GM06990 (cell line): ENCODE data around the gene DNAJC30.

Source experiments
- DNase-seq: peaks from one replicate; pipeline ENCODE4 v3.0.0-alpha.2; 2011; ENCODE audit not compliant: insufficient read length; ENCODE audit errors: extremely low read depth
- H3K27me3 ChIP-seq: replicated peaks from 2 replicates; pipeline ENCODE4 v1.6.0; 2011; ENCODE audit warnings: low read length; ENCODE audit not compliant: control insufficient read depth, insufficient read depth
- H3K36me3 ChIP-seq: 2 replicates; pipeline ENCODE4 v1.5.1; 2011; ENCODE audit warnings: low read length; ENCODE audit not compliant: control insufficient read depth, insufficient read depth
- H3K4me3 ChIP-seq: replicated peaks from 2 replicates; pipeline ENCODE4 v1.5.1; 2011; ENCODE audit warnings: low read depth, mild to moderate bottlenecking, control low read depth, low read length
- CTCF ChIP-seq: IDR thresholded peaks from 2 replicates; pipeline ENCODE4 v1.5.1; 2011; ENCODE audit warnings: low read length, control low read depth, mild to moderate bottlenecking, inconsistent platforms; ENCODE audit not compliant: insufficient read depth, poor library complexity, severe bottlenecking

DNAJC30 gene

GRCh38 chr7:73652541-73652949 is 30.7 kb downstream of the DNAJC30 start:
- no peaks in the 10 kb centered on the region for H3K27me3 ChIP-seq
- no peak overlapping the region for H3K4me3 ChIP-seq
- no peak for DNase-seq
- no peak for TF ChIP-seq CTCF
- no peaks in the 10 kb centered on the region for H3K36me3 ChIP-seq

DNA sequence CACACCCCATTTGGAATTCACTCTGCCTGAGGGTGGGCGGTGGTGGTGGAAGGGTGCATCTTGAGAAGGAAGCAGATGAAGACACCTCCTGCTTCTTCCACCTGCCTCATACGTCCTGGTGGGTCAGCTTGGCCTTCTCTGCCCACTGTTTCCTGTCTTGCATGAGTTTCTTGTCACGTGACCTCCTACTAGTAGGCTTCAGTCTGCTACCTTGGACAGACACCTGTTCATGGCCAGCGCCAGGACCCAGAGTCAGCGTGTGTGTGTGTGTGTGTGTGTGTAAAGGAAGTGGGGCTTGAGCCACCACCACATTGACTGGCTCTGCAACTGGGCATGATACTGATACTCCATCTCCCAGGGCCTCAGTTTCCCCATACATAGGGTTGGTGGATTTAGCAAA is 32.7 kb downstream of the DNAJC30 start:
- H3K36me3 ChIP-seq, result no peaks in the 10 kb centered on the region
- H3K27me3 ChIP-seq, result no peaks in the 10 kb centered on the region; the same call in 1 of the 2 replicates
- H3K4me3 ChIP-seq, result no peak overlapping the region
- no peak for TF ChIP-seq CTCF
- DNase-seq, result no peak

- no peaks in the 10 kb centered on the region; the same call in 1 of the 2 replicates for H3K27me3 ChIP-seq
- H3K4me3 ChIP-seq, result no peak overlapping the region
- TF ChIP-seq CTCF, result no peak
- DNase-seq, result no peak
- no peaks in the 10 kb centered on the region for H3K36me3 ChIP-seq
Measured at GRCh38 chr7:73649576-73649975, 33.7 kb downstream of the DNAJC30 start.

GRCh38 chr7:73648593-73649332 is 34.5 kb downstream of the DNAJC30 start:
- Histone ChIP-seq H3K36me3 (no peaks in the 10 kb centered on the region), H3K27me3 (no peaks in the 10 kb centered on the region; the same call in 1 of the 2 replicates), H3K4me3 (no peak overlapping the region)
- DNase-seq, result no peak
- TF ChIP-seq CTCF, result no peak

- TF ChIP-seq CTCF, result no peak
Measured at GRCh38 chr7:73647725-73648592, 35.3 kb downstream of the DNAJC30 start.

More at GRCh38 chr7:73647725-73648592, 35.3 kb downstream of the DNAJC30 start:
- H3K36me3 ChIP-seq, result no peaks in the 10 kb centered on the region
- DNase-seq, result no peak
- H3K4me3 ChIP-seq, result no peak overlapping the region; the same call in 1 of the 2 replicates
- H3K27me3 ChIP-seq, result no peaks in the 10 kb centered on the region; the same call in 1 of the 2 replicates
